OCI-LY1 (cell line): ENCODE results near the gene SEMA3C.

Source experiments
- H2AFZ ChIP-seq: fragments of 200-600 bp; sonication (generic), shearing (Covaris generic); 2 replicates; pipeline ENCODE4 v1.6.0; 2014; ENCODE audit warnings: antibody characterized with exemption, mild to moderate bottlenecking, low read length
- H3F3A ChIP-seq: fragments of 200-600 bp; sonication (generic), shearing (Covaris generic); 2 replicates; pipeline ENCODE4 v1.6.0; 2014; ENCODE audit warnings: mild to moderate bottlenecking, antibody characterized with exemption, low read length, moderate library complexity; ENCODE audit not compliant: insufficient read depth
- H3K27ac ChIP-seq: fragments of 200-600 bp; sonication (generic); 2 replicates; pipeline ENCODE4 v1.5.1; 2014; ENCODE audit warnings: low read length, mixed run types, mild to moderate bottlenecking, low read depth; ENCODE audit not compliant: poor library complexity, severe bottlenecking
- H3K27me3 ChIP-seq: fragments of 200-600 bp; sonication (generic); 2 replicates; pipeline ENCODE4 v1.6.0; 2014; ENCODE audit warnings: antibody characterized with exemption, mild to moderate bottlenecking, low read length, moderate library complexity; ENCODE audit not compliant: insufficient read depth
- H3K36me3 ChIP-seq: fragments of 200-600 bp; sonication (generic); 2 replicates; pipeline ENCODE4 v1.6.1; 2014; ENCODE audit warnings: mild to moderate bottlenecking, antibody characterized with exemption, low read length, moderate library complexity, mixed read lengths; ENCODE audit not compliant: insufficient read depth
- H3K4me1 ChIP-seq: fragments of 200-600 bp; sonication (generic); 2 replicates; pipeline ENCODE4 v1.5.1; 2014; ENCODE audit warnings: mild to moderate bottlenecking, low read length, moderate library complexity; ENCODE audit not compliant: insufficient read depth, severe bottlenecking
- H3K4me2 ChIP-seq: fragments of 200-600 bp; sonication (generic), shearing (Covaris generic); 2 replicates; pipeline ENCODE4 v1.6.1; 2014; ENCODE audit warnings: low read length
- H3K4me3 ChIP-seq: fragments of 200-600 bp; sonication (generic); 2 replicates; pipeline ENCODE4 v1.5.1; 2014; ENCODE audit warnings: low read length, low read depth, mild to moderate bottlenecking, mixed read lengths; ENCODE audit not compliant: poor library complexity, severe bottlenecking
- H3K79me2 ChIP-seq: fragments of 200-600 bp; shearing (Covaris generic); 2 replicates; pipeline ENCODE4 v1.6.1; 2016; ENCODE audit warnings: mixed run types, low read length, mixed read lengths; ENCODE audit not compliant: insufficient read depth
- H3K9ac ChIP-seq: fragments of 200-600 bp; sonication (generic), shearing (Covaris generic); 2 replicates; pipeline ENCODE4 v1.6.1; 2014; ENCODE audit warnings: mild to moderate bottlenecking, low read length, mixed read lengths
- H3K9me2 ChIP-seq: fragments of 200-600 bp; sonication (generic), shearing (Covaris generic); 2 replicates; pipeline ENCODE4 v1.6.1; 2014; ENCODE audit warnings: low read depth, mild to moderate bottlenecking, low read length, mixed read lengths
- H3K9me3 ChIP-seq: fragments of 200-600 bp; shearing (Covaris generic); 2 replicates; pipeline ENCODE4 v1.6.1; 2014; ENCODE audit warnings: low read length, mixed read lengths
- H4K20me1 ChIP-seq: fragments of 200-600 bp; sonication (generic), shearing (Covaris generic); 2 replicates; pipeline ENCODE4 v1.6.0; 2016; ENCODE audit warnings: mild to moderate bottlenecking, low read length; ENCODE audit not compliant: insufficient read depth
- EZH2 ChIP-seq: fragments of 200-600 bp; sonication (generic), shearing (Covaris generic); IDR thresholded peaks from 2 replicates; pipeline ENCODE4 v1.8.0; 2017; ENCODE audit warnings: borderline replicate concordance, mixed run types, mild to moderate bottlenecking, antibody characterized with exemption, low read length, moderate library complexity, mixed read lengths
- TF ChIP-seq, protein P1 (sequence below): fragments of 200-600 bp; sonication (generic), shearing (Covaris generic); IDR thresholded peaks from 2 replicates; pipeline ENCODE4 v1.5.1; 2017; ENCODE audit warnings: mild to moderate bottlenecking, antibody characterized with exemption, low read length, moderate library complexity, mixed read lengths

Gene SEMA3C

DNA sequence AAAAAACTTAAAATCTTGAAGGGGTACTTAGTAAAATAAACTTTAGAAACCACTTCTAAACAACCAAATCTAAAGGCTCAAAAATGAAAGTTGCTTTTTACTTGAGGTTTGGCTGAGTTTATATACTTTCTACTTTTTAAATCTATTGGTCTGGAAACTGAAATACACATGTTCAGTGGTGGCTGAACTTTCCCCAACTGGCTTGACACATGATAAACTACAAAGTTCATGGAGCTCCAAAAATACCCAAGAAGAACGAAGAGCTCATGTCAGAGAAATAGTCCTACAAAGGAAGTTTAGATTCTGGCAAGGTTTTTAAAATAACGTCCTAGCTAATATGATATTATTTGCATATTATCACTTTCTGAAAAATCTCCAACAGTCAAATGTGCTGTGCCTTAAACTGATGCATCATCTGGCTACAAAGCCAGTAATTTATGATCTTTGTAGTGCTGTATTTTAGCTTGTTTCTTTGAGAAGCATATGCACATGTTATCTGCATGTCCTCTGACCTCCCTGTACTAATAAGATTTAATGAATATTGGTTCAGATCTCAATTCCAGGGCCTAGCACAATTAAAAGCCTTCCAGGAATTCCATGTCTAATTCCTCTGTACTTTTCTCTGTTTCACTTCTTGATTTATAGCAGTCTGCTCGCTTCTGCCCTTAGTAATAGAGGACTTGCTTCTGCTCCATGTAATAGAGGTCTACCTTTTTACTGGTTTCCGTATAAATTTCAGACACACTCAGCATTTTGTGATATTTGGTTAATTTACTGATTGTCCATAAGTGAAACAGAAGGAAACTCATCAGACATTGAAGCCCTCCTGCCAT lies 28.2 kb downstream of the SEMA3C start:
- Histone ChIP-seq H3K36me3 (no peaks in the 10 kb centered on the region), H3K4me2 (no peak overlapping the region), H3K79me2 (no peaks in the 10 kb centered on the region), H3K9me3 (no peaks in the 10 kb centered on the region), H3F3A (no peaks in the 10 kb centered on the region), H2AFZ (no peak overlapping the region), H3K9ac (no peak overlapping the region), H3K4me1 (no peaks in the 10 kb centered on the region), H3K27me3 (no peaks in the 10 kb centered on the region), H4K20me1 (no peaks in the 10 kb centered on the region), H3K4me3 (no peak overlapping the region), H3K9me2 (no peaks in the 10 kb centered on the region), H3K27ac (no peak overlapping the region)
- TF ChIP-seq, protein P1, sequence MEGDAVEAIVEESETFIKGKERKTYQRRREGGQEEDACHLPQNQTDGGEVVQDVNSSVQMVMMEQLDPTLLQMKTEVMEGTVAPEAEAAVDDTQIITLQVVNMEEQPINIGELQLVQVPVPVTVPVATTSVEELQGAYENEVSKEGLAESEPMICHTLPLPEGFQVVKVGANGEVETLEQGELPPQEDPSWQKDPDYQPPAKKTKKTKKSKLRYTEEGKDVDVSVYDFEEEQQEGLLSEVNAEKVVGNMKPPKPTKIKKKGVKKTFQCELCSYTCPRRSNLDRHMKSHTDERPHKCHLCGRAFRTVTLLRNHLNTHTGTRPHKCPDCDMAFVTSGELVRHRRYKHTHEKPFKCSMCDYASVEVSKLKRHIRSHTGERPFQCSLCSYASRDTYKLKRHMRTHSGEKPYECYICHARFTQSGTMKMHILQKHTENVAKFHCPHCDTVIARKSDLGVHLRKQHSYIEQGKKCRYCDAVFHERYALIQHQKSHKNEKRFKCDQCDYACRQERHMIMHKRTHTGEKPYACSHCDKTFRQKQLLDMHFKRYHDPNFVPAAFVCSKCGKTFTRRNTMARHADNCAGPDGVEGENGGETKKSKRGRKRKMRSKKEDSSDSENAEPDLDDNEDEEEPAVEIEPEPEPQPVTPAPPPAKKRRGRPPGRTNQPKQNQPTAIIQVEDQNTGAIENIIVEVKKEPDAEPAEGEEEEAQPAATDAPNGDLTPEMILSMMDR = no peak
- TF ChIP-seq EZH2 = no peak

DNA sequence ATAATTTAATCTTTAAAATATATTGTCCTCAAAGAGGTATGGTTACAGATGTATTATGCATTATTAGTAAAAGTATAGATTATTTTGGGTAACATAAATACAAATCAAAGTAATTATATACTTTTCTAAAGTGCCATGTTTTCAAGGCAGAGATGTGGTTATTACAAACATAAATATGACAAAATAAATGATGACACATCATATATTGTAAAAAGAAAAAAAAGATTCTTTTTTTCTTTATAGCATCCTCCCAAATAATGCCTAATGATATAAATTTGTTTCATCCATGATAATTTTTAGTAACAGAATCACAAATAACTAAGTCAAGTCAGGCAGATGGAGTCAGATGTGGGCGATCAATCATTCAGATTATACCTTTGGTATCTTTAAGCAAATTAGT lies 29.3 kb downstream of the SEMA3C start:
- Histone ChIP-seq H3K4me1 (no peaks in the 10 kb centered on the region), H3K27me3 (no peaks in the 10 kb centered on the region), H3K36me3 (no peaks in the 10 kb centered on the region), H3K27ac (no peak overlapping the region), H4K20me1 (no peaks in the 10 kb centered on the region), H3K9ac (no peak overlapping the region), H3K9me2 (no peaks in the 10 kb centered on the region), H3K79me2 (no peaks in the 10 kb centered on the region), H3K9me3 (no peaks in the 10 kb centered on the region), H2AFZ (no peak overlapping the region), H3K4me2 (no peak overlapping the region), H3F3A (no peaks in the 10 kb centered on the region), H3K4me3 (no peak overlapping the region)
- TF ChIP-seq, protein P1 = no peak
- TF ChIP-seq EZH2 = no peak

DNA sequence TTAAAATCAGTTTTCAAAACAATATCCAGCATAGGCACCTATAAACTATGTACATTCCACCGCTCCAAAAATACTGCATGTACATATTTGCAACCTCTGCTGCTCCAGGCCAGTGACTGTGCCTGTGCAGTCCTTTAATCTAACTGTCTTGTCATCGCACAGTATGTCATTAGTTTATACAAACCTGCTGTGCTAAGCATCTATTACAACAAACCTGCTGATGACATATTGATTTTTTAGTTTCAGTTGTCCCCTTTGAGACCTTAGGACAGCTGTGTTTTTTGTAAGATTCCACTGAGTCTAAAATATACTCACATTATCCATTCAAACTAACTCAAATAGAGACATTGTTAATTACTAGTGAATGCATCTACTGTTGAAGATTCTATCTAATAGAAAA lies 33.1 kb downstream of the SEMA3C start:
- Histone ChIP-seq H4K20me1 (no peaks in the 10 kb centered on the region), H3K79me2 (no peaks in the 10 kb centered on the region), H3K27ac (no peak overlapping the region), H2AFZ (no peak overlapping the region), H3K4me3 (no peak overlapping the region), H3K27me3 (no peaks in the 10 kb centered on the region), H3K4me1 (no peaks in the 10 kb centered on the region), H3K36me3 (no peaks in the 10 kb centered on the region), H3K9me2 (no peaks in the 10 kb centered on the region), H3F3A (no peaks in the 10 kb centered on the region), H3K9ac (no peak overlapping the region), H3K9me3 (no peaks in the 10 kb centered on the region), H3K4me2 (no peak overlapping the region)
- TF ChIP-seq, protein P1 = no peak
- no peak for TF ChIP-seq EZH2
